GM10266 (cell line): Measurements from ENCODE around the gene AURKAIP1.
A peak's percentile ranks its signal among the peaks of the same experiment; 100 is the strongest.

Experiments
- DNase-seq: peaks from one replicate; pipeline ENCODE4 v3.0.0; 2012; ENCODE audit errors: extremely low spot score
- TF ChIP-seq, protein P1 (sequence below): IDR thresholded peaks from 2 replicates; pipeline ENCODE4 v1.5.1; 2012; ENCODE audit warnings: mild to moderate bottlenecking, low read depth; ENCODE audit not compliant: control insufficient read depth, insufficient read depth; ENCODE audit errors: missing control alignments

Gene AURKAIP1

DNA sequence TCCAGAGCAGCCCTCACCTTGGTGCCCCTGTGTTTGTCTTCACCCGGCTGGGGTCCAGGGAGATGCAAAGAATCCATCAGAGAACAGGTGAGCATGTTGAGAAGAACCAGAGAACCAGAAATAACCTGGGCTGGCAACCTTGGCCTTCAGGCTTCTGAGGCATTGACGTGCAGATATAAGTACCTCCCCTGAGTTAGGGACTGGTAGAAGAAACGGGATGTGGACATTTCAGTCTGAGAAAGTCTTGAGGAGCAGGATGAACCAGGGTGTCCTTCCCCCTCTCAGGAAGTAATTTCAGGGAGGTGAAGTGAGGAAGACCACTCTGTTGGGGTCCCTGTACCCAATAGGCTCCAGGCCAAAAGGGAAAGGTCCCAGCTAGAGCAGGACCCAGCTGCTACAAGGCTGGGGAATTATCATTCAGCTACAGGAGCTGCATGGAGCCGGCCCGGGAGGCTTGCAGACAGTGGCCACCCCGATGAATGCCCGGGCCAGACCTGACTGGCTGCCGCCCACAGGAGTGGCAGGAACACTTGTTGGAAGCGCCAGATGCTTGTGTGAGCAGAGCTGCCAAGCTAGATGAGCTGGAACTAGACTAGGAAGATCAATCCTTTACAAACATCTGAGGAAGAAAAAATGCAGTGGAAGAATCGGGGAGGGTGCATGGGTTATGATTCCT lies 1.7 kb upstream of the AURKAIP1 start:
- TF ChIP-seq, protein P1, sequence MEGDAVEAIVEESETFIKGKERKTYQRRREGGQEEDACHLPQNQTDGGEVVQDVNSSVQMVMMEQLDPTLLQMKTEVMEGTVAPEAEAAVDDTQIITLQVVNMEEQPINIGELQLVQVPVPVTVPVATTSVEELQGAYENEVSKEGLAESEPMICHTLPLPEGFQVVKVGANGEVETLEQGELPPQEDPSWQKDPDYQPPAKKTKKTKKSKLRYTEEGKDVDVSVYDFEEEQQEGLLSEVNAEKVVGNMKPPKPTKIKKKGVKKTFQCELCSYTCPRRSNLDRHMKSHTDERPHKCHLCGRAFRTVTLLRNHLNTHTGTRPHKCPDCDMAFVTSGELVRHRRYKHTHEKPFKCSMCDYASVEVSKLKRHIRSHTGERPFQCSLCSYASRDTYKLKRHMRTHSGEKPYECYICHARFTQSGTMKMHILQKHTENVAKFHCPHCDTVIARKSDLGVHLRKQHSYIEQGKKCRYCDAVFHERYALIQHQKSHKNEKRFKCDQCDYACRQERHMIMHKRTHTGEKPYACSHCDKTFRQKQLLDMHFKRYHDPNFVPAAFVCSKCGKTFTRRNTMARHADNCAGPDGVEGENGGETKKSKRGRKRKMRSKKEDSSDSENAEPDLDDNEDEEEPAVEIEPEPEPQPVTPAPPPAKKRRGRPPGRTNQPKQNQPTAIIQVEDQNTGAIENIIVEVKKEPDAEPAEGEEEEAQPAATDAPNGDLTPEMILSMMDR: no peak
- no peak for DNase-seq

DNA sequence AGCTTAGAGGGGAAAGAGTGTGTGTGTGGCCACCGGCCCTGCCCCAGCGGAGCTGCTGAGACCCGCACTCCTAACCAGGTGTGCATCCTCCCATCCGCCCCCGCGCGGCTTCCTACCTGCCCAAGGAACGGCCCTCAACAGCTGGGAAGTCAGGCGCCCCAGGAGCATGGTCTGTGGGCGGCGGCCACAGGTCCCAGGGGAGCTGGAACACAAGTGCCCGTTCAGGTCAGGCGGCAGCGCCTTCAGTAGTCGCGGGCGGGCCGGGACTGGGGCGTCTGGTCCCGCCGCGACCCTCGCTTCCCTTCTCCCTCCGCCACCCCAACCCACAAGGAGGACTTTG lies 448 bp downstream of the AURKAIP1 start:
- TF ChIP-seq, protein P1: no peak
- DNase-seq: no peak

DNA sequence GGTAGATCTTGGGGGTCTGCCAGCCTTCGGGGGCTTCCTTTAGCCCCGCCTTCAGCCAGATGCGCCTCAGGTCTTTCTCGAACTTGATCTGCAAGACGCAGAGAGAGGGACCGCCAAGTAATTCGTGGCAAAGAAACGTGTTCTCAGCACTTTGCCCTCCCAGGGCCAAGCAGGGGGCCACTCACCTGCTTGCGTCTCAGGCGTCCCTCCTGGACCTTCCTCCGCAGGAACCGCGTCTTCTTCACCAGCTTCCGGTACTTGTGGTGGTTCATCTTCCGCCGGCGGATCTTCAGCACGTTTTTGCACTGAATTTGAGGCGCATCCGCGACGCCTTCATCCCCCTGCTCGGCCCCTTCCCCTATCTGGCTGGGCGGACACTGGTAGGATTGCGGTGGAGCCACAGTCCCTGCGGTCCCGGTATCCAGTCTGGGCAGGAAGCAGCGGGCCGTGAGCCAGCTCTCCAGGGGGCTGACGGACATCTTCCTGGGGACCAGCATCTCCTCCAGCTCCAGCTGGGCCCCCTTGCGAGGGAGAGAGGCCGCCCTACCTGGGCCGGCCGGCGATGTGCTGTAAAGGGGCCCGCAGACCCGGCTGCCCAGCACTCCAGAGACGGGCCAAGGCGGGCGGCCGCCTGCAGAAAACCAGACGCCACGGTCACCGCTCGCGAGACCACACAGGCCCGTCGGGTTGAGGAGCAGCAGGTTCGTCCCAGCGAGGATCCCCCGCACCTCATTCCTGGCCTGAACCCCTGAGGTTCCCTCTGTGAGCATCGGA lies 1.0 kb downstream of the AURKAIP1 start:
- TF ChIP-seq, protein P1: no peak
- no peak for DNase-seq

DNA sequence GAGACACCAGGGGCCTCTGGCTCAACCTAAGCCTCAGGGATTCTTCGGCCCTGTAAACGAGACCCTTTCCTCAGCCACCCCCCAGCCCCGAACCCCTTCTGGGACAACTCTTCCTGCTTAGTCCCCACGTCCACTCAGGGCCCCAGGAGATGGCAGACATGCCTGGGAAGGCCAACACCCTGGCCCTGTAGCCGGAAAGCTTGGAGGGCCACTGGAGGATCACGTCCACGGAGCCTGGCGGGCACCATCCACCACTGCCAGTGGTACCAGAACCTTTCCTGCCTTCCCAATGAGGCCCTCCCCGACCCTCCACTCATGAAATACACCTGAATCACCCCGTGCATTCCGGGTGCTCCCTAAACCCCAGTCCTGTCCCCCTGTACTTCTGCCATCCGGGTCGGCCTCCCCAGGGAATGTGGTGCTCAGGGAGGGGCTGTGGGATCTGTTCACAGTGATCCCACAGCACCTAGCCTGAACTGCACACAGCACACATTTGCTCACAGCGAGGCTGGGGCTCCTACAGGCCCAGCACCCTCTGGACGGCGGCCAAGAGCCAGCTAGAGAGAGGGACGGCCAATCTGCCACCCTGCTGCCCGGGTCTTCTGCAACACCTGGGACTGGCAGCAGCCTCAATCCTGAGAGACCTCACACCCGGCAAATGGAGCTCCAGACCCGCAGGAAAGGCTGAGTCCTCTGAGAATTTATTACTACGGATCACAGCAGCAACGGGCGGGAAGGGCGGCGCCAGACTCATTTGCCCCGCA lies 1.8 kb downstream of the AURKAIP1 start:
- TF ChIP-seq, protein P1: no peak
- DNase-seq: no peak

DNA sequence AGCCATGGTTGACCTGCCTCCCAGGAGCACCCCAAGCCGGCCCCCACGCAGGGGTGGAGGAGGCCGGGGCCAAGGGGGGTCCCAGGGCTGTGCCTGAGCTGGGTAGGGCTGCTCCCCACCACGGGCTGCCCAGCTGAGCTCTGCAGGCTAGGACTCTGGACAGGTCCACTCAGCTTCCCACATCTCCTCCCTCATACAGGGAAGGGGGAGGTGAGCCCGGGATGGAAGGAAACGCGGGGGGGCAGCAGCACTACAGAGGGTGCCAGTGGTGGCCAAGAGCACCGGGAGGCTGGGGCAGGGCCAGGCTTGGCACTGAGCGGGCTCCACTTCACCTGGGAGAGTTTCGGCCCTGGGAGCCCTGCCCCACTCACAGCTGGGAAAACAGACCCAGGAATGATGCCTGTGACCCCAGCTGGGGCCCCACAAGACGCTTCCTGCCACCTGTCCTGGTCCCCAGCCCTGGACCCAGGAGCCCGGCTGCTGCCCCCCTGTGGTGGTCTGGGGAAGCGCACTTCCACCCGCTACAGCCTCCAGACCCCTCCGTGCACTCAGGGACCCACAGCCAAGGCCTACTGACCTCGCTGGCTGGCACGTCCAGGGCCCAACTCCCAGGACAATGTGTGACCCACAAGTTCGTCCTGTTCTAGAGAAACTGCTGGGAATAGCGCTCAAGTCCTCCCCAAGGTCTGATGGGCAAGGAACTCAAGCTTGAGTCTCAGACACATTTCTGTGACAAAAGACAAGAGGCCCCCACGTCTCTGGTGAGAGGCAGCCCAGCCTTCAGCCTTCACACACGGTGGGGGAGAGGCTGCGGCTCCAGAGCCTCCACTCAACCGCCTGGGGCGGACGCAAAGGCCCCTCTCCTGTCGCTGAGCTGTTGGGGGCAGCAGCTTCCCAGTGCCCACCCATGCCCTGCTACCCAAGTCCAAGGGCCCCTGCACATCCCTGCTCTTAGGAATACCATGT lies 3.0 kb downstream of the AURKAIP1 start:
- peak; percentile 90 for DNase-seq

DNA sequence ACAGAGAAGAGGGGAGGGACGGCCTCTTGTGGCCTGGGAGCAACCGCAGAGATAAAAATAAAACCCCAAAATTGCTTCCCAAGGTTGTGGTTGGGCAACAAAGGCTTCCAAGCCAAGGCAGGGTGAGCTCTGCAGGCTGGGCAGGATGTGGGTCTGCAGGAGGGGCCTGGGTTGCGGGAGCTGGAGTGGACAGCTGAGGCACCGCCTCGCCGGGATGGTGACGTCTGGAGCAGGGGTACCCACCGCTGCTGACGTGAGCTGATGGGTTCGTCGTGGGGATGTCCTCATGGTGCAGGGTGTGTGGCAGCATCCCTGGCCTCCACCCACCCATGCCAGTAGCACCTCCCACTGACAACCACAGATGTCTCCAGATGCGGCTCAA lies 3.7 kb downstream of the AURKAIP1 start:
- DNase-seq: no peak

More for the DNA sequence above, 3.0 kb downstream of the AURKAIP1 start:
- TF ChIP-seq, protein P1: peak; percentile 92

More for the DNA sequence above, 3.7 kb downstream of the AURKAIP1 start:
- TF ChIP-seq, protein P1: no peak
